ENCODE measurements around the gene SCNN1G.

Gene SCNN1G

GRCh38 chr16:23182679-23183542 lies at the start of gene SCNN1G:
Gene SCNN1G (plus strand): TSS chr16:23182745. CDS start chr16:23186272, 3,527 bp downstream.
- TF ChIP-seq CTCF (IDR thresholded peaks at IDR 0.05; ENCODE audit: extremely low read depth, insufficient read depth, missing control alignments) = no peak
- in situ Hi-C loops (cut with MboI; ENCODE audit: low pct_unique_long_range_greater_than_20kb, low sequenced_read_pairs, unreplicated experiment) = loop anchor here (10.0 kb wide), 1 partner anchor 252 kb away; no protein-coding TSS in a partner anchor
- DNase-seq (ENCODE audit: low spot score) = peak; percentile 50

- no peak for DNase-seq (ENCODE audit: low spot score)
- in situ Hi-C loops (cut with MboI; ENCODE audit: low pct_unique_long_range_greater_than_20kb, low sequenced_read_pairs, unreplicated experiment) = no loop called here
- no peak for TF ChIP-seq CTCF (IDR thresholded peaks at IDR 0.05; ENCODE audit: extremely low read depth, insufficient read depth, missing control alignments)
Observed at GRCh38 chr16:23132775-23133463, 49.6 kb upstream of the SCNN1G start.

- no peak for TF ChIP-seq CTCF (IDR thresholded peaks at IDR 0.05; ENCODE audit: extremely low read depth, insufficient read depth, missing control alignments)
- no peak for DNase-seq (ENCODE audit: low spot score)
- in situ Hi-C loops (cut with MboI; ENCODE audit: low pct_unique_long_range_greater_than_20kb, low sequenced_read_pairs, unreplicated experiment) = no loop called here
Observed at GRCh38 chr16:23134274-23134673, 48.3 kb upstream of the SCNN1G start.

GRCh38 chr16:23137256-23137655 lies 45.3 kb upstream of the SCNN1G start:
- TF ChIP-seq CTCF (IDR thresholded peaks at IDR 0.05; ENCODE audit: extremely low read depth, insufficient read depth, missing control alignments) = no peak
- in situ Hi-C loops (cut with MboI; ENCODE audit: low pct_unique_long_range_greater_than_20kb, low sequenced_read_pairs, unreplicated experiment) = no loop called here
- DNase-seq (ENCODE audit: low spot score) = no peak

GRCh38 chr16:23137818-23138217 lies 44.7 kb upstream of the SCNN1G start:
- DNase-seq (ENCODE audit: low spot score) = no peak
- TF ChIP-seq CTCF (IDR thresholded peaks at IDR 0.05; ENCODE audit: extremely low read depth, insufficient read depth, missing control alignments) = no peak
- in situ Hi-C loops (cut with MboI; ENCODE audit: low pct_unique_long_range_greater_than_20kb, low sequenced_read_pairs, unreplicated experiment) = no loop called here

- no peak for DNase-seq (ENCODE audit: low spot score)
- no peak for TF ChIP-seq CTCF (IDR thresholded peaks at IDR 0.05; ENCODE audit: extremely low read depth, insufficient read depth, missing control alignments)
- in situ Hi-C loops (cut with MboI; ENCODE audit: low pct_unique_long_range_greater_than_20kb, low sequenced_read_pairs, unreplicated experiment) = no loop called here
Observed at GRCh38 chr16:23140107-23140506, 42.4 kb upstream of the SCNN1G start.
